Neutrophil (primary cell): Measurements from ENCODE around the gene ARHGAP1.

Experiments
- H3K27ac ChIP-seq: fragments of 200-600 bp; sonication (generic); 2 replicates; pipeline ENCODE4 v1.5.1; 2016; ENCODE audit warnings: mild to moderate bottlenecking, moderate library complexity
- H3K27me3 ChIP-seq: fragments of 200-600 bp; sonication (generic); 2 replicates; pipeline ENCODE4 v1.6.0; 2016; ENCODE audit warnings: mild to moderate bottlenecking
- H3K36me3 ChIP-seq: fragments of 200-600 bp; sonication (generic); 2 replicates; pipeline ENCODE4 v1.5.1; 2017
- H3K4me1 ChIP-seq, 2 experiments: fragments of 200-600 bp in 1 of 2; sonication (generic) in 1 of 2; 1 replicate in 1 of 2; 2 replicates in 1 of 2; pipeline versions ENCODE4 v1.5.1 to v1.6.1; 2013 to 2016; ENCODE audit warnings: low read depth in 1 of 2, low read length in 1 of 2, mild to moderate bottlenecking in 1 of 2, moderate library complexity in 1 of 2; ENCODE audit not compliant: control insufficient read depth in 1 of 2, insufficient read depth in 1 of 2
- H3K4me3 ChIP-seq, 2 experiments: fragments of 200-600 bp in 1 of 2; sonication (generic) in 1 of 2; 1 replicate in 1 of 2; 2 replicates in 1 of 2; pipeline ENCODE4 v1.5.1; 2013 to 2016; ENCODE audit warnings: low read depth in 1 of 2, low read length in 1 of 2, mild to moderate bottlenecking in 1 of 2, moderate library complexity in 1 of 2
- H3K9me3 ChIP-seq: fragments of 200-600 bp; sonication (generic); 2 replicates; pipeline ENCODE4 v1.5.1; 2016
- CTCF ChIP-seq: fragments of 200-600 bp; sonication (generic); IDR thresholded peaks from 2 replicates; pipeline ENCODE4 v1.5.1; 2016; ENCODE audit warnings: antibody characterized with exemption

ARHGAP1 gene

DNA sequence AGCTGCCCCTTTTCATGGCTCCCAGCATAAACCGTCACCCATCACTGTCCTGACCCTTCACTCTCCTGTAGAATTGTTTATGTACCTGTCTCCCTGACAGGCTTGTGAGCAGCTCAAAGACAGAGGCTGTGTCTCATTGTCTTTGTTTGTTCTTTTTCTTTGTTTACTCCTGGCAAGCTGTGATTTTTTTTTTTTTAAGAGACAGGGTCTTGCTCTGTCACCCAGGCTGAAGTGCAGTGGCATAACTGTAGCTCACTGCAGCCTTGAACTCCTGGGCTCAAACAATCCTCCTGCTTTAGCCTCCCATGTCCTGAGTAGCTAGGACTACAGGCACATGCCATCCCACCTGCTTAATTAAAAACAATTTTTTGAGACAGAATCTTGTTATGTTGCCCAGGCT, 9.7 kb downstream of the ARHGAP1 start:
- peak overlapping the region; percentile 29 for H3K27ac ChIP-seq
- H3K4me1 ChIP-seq: no peaks in the 10 kb centered on the region
- no peak for TF ChIP-seq CTCF
- H3K4me3 ChIP-seq: no peak overlapping the region
- H3K9me3 ChIP-seq: no peaks in the 10 kb centered on the region
- no peaks in the 10 kb centered on the region for H3K27me3 ChIP-seq
- H3K36me3 ChIP-seq: peaks cover 95% of the 10 kb centered on the region

DNA sequence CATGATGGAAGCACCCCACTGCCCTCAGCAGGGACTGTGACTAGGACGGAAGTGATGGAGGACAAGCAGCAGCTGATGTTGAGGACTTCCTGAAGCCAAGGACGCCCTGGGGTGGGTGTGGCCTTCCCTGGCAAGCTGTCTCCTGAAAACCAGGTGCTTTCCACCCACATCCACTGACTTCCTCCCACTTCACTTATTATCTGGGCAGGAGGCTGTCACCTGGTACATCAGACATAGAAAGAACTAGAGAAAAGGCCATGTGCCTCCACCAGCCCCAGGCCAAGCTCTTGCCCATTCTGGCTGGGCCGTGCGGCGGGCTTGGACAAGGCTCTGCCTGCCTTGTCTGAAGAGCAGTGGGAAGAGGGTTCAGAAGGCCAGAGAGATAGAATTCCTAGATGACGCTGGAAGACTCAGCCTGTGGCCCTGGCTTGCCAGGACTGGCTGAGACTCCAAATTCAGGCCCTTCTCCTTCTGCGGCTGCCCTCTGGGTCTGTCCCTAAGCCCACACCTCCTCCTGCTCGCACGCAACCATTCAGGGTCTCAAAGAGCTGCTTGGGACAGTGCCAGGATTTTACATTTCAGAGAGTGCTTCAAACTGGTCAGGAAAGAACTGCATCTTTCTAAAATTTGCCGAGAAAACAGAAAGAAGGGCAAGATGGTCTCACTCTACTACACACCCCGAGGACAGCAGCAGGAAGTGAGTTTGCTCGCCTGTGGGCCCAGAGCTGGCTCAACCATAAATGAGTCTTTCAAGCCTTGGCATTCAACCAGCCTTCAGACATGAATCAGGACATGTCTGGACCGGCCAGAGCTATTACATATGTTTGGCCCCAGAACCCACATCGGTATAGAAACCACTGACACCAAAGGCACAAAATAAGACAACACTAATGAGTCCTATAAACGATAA, 13.3 kb downstream of the ARHGAP1 start:
- Histone ChIP-seq H3K27me3 (no peaks in the 10 kb centered on the region), H3K27ac (peak overlapping the region; percentile 43), H3K4me3 (no peak overlapping the region), H3K9me3 (no peaks in the 10 kb centered on the region), H3K4me1 (no peaks in the 10 kb centered on the region), H3K36me3 (peaks cover 85% of the 10 kb centered on the region)
- no peak for TF ChIP-seq CTCF

DNA sequence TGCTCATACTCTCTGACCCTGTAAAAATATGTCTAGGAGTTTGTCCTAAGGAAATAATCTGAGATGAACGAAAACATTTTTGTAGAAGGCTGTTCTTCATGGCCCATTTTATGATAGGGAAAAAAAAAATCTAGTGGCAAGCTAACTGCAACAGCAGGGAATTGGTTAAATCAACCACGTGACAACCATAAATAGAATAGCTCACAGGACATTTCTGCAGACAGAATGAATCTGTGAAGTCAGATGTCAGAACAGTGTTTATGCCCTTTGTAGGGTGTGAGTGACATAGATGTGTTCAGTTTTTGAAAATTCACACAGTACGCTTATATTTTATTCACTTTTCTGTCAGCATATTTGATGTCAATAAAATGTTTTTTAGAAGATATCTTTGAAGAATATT, 16.1 kb downstream of the ARHGAP1 start:
- Histone ChIP-seq H3K36me3 (peaks cover 89% of the 10 kb centered on the region), H3K4me3 (no peak overlapping the region), H3K27ac (peak overlapping the region; percentile 14), H3K27me3 (no peaks in the 10 kb centered on the region), H3K9me3 (no peaks in the 10 kb centered on the region), H3K4me1 (no peaks in the 10 kb centered on the region)
- TF ChIP-seq CTCF: no peak

GRCh38 chr11:46682773-46683752, 17.4 kb downstream of the ARHGAP1 start:
- H3K27ac ChIP-seq: peak overlapping the region; percentile 6
- TF ChIP-seq CTCF: no peak
- H3K27me3 ChIP-seq: no peaks in the 10 kb centered on the region
- H3K9me3 ChIP-seq: no peaks in the 10 kb centered on the region
- H3K36me3 ChIP-seq: peaks cover 90% of the 10 kb centered on the region
- peaks cover 5 to 6% of the 10 kb centered on the region in 2 experiments for H3K4me1 ChIP-seq
- no peak overlapping the region for H3K4me3 ChIP-seq

- TF ChIP-seq CTCF: no peak
- no peak overlapping the region for H3K4me3 ChIP-seq
- no peaks in the 10 kb centered on the region for H3K27me3 ChIP-seq
- no peak overlapping the region for H3K27ac ChIP-seq
- peaks cover 18 to 19% of the 10 kb centered on the region in 2 experiments for H3K4me1 ChIP-seq
- H3K9me3 ChIP-seq: no peaks in the 10 kb centered on the region
- H3K36me3 ChIP-seq: peaks cover 81% of the 10 kb centered on the region
Measured at GRCh38 chr11:46681814-46682213, 18.6 kb downstream of the ARHGAP1 start.
